ENCODE data around the gene SYNGR3.

- peak; percentile 68; the same call in 1 of the 2 replicates for TF ChIP-seq POLR2AphosphoS5 (IDR thresholded peaks at IDR 0.05; ENCODE audit: borderline replicate concordance, low read depth, low read length)
- no peak for TF ChIP-seq EZH2 (IDR thresholded peaks at IDR 0.05)
- no peak for TF ChIP-seq FOXP2 (optimal IDR thresholded peaks at IDR 0.05; ENCODE audit: control extremely low read depth, extremely low read length, insufficient read depth)
Measured at GRCh38 chr16:1942810-1943726, 46.7 kb upstream of the SYNGR3 start, which contains the start of gene MSRB1.
